ENCODE measurements around the gene BCL2L15. TPM values are rescaled to one million over a fixed set of nuclear protein-coding genes. Genes with fewer than 3 reads are reported as not detected.

Gene BCL2L15
- total and polyA plus RNA-seq, 4 donors = 0.04 to 0.70 (median 0.11) TPM

GRCh38 chr1:113898241-113898814 is 10.9 kb upstream of the BCL2L15 start:
- H3K27me3 ChIP-seq (ENCODE audit: control insufficient read depth in 4 of 4, insufficient read depth in 4 of 4, low read length in 3 of 4) = no peaks in the 10 kb centered on the region
- 95% methylated on average over 1 of the region's 1 CpG for WGBS
- no peaks in the 10 kb centered on the region for H3K9me3 ChIP-seq (ENCODE audit: control insufficient read depth in 4 of 4, low read length in 3 of 4)
- H3K9ac ChIP-seq (ENCODE audit: low read depth in 1 of 2, low read length in 2 of 2) = no peak overlapping the region
- H3K36me3 ChIP-seq (ENCODE audit: control insufficient read depth in 4 of 4, insufficient read depth in 3 of 4, low read depth in 1 of 4, low read length in 3 of 4) = peaks cover 10 to 42% (median 31%) of the 10 kb centered on the region in 4 donors
- TF ChIP-seq YY1 (IDR thresholded peaks at IDR 0.05) (no peak), FOXA2 (IDR thresholded peaks at IDR 0.05) (no peak), TAF1 (conservative IDR thresholded peaks at IDR 0.05) (no peak), FOXA1 (IDR thresholded peaks at IDR 0.05) (no peak), RXRA (IDR thresholded peaks at IDR 0.05) (no peak), GABPA (IDR thresholded peaks at IDR 0.05 in 1 of 2, conservative IDR thresholded peaks at IDR 0.05 in 1 of 2) (no peak)
- no peak for DNase-seq (ENCODE audit: low spot score)
- peaks cover 0 to 2% (median under 1%) of the 10 kb centered on the region in 4 donors for H3K4me1 ChIP-seq (ENCODE audit: control insufficient read depth in 4 of 4, insufficient read depth in 4 of 4, low read length in 3 of 4)
- no peak overlapping the region for H3K4me3 ChIP-seq (ENCODE audit: low read depth in 1 of 3, low read length in 3 of 3)
- no peak overlapping the region for H3K27ac ChIP-seq (ENCODE audit: low read depth in 1 of 2, low read length in 2 of 2)

- no peak for TF ChIP-seq TAF1 (conservative IDR thresholded peaks at IDR 0.05)
- TF ChIP-seq JUND (IDR thresholded peaks at IDR 0.05) = no peak
- no peak for TF ChIP-seq HNF4A (conservative IDR thresholded peaks at IDR 0.05)
- TF ChIP-seq FOXA1 (IDR thresholded peaks at IDR 0.05) = no peak
These were observed 8.6 kb upstream of the BCL2L15 start for GRCh38 chr1:113895961-113896360.

GRCh38 chr1:113895098-113895497 is 7.7 kb upstream of the BCL2L15 start:
- H3K27ac ChIP-seq (ENCODE audit: low read depth in 1 of 2, low read length in 2 of 2) = no peak overlapping the region
- WGBS = 96% methylated on average over 6 of the region's 6 CpGs
- peaks cover 10 to 37% (median 27%) of the 10 kb centered on the region in 4 donors for H3K36me3 ChIP-seq (ENCODE audit: control insufficient read depth in 4 of 4, insufficient read depth in 3 of 4, low read depth in 1 of 4, low read length in 3 of 4)
- no peak for DNase-seq (ENCODE audit: low spot score)
- H3K4me3 ChIP-seq (ENCODE audit: low read depth in 1 of 3, low read length in 3 of 3) = no peak overlapping the region
- no peaks in the 10 kb centered on the region for H3K27me3 ChIP-seq (ENCODE audit: control insufficient read depth in 4 of 4, insufficient read depth in 4 of 4, low read length in 3 of 4)
- no peak overlapping the region for H3K9ac ChIP-seq (ENCODE audit: low read depth in 1 of 2, low read length in 2 of 2)
- TF ChIP-seq TAF1 (conservative IDR thresholded peaks at IDR 0.05) (no peak), YY1 (IDR thresholded peaks at IDR 0.05) (no peak), HNF4G (IDR thresholded peaks at IDR 0.05) (no peak), JUND (IDR thresholded peaks at IDR 0.05) (no peak), FOXA1 (IDR thresholded peaks at IDR 0.05) (no peak), FOXA2 (IDR thresholded peaks at IDR 0.05) (no peak), CTCF (IDR thresholded peaks at IDR 0.05; ENCODE audit: low read depth, low read length, missing input control) (no peak), ATF3 (IDR thresholded peaks at IDR 0.05) (no peak), GABPA (IDR thresholded peaks at IDR 0.05 in 1 of 2, conservative IDR thresholded peaks at IDR 0.05 in 1 of 2) (no peak), HNF4A (conservative IDR thresholded peaks at IDR 0.05) (no peak), RAD21 (IDR thresholded peaks at IDR 0.05) (no peak), EGR1 (IDR thresholded peaks at IDR 0.05; ENCODE audit: low read depth in 2 of 2) (no peak), REST (IDR thresholded peaks at IDR 0.05) (no peak), RXRA (IDR thresholded peaks at IDR 0.05) (no peak), NR2F2 (IDR thresholded peaks at IDR 0.05) (no peak), ZBTB33 (IDR thresholded peaks at IDR 0.05) (no peak), MAX (IDR thresholded peaks at IDR 0.05) (no peak), SP1 (IDR thresholded peaks at IDR 0.05) (no peak)
- H3K9me3 ChIP-seq (ENCODE audit: control insufficient read depth in 4 of 4, low read length in 3 of 4) = no peaks in the 10 kb centered on the region
- no peaks in the 10 kb centered on the region for H3K4me1 ChIP-seq (ENCODE audit: control insufficient read depth in 4 of 4, insufficient read depth in 4 of 4, low read length in 3 of 4)

More at GRCh38 chr1:113895961-113896360, 8.6 kb upstream of the BCL2L15 start:
- no peak overlapping the region for H3K27ac ChIP-seq (ENCODE audit: low read depth in 1 of 2, low read length in 2 of 2)
- H3K9ac ChIP-seq (ENCODE audit: low read depth in 1 of 2, low read length in 2 of 2) = no peak overlapping the region
- H3K4me1 ChIP-seq (ENCODE audit: control insufficient read depth in 4 of 4, insufficient read depth in 4 of 4, low read length in 3 of 4) = no peaks in the 10 kb centered on the region
- H3K4me3 ChIP-seq (ENCODE audit: low read depth in 1 of 3, low read length in 3 of 3) = no peak overlapping the region
- 95% methylated on average over 8 of the region's 8 CpGs for WGBS
- H3K9me3 ChIP-seq (ENCODE audit: control insufficient read depth in 4 of 4, low read length in 3 of 4) = no peaks in the 10 kb centered on the region
- H3K27me3 ChIP-seq (ENCODE audit: control insufficient read depth in 4 of 4, insufficient read depth in 4 of 4, low read length in 3 of 4) = no peaks in the 10 kb centered on the region
- no peak for DNase-seq (ENCODE audit: low spot score)
- H3K36me3 ChIP-seq (ENCODE audit: control insufficient read depth in 4 of 4, insufficient read depth in 3 of 4, low read depth in 1 of 4, low read length in 3 of 4) = peaks cover 10 to 42% (median 31%) of the 10 kb centered on the region in 4 donors

Measured in liver (tissue), 9 donors.